ENCODE data around the gene CTRB1. TPM values are rescaled to one million over a fixed set of nuclear protein-coding genes. Genes with fewer than 3 reads are reported as not detected.
"Not testable (repeated sequence)": the region's sequence is repeated elsewhere in the genome, so short reads cannot be mapped to it uniquely, and the experiment has no call there.

CTRB1 gene
- total RNA-seq, 1 experiment from 2014 or later, result not detected

DNA sequence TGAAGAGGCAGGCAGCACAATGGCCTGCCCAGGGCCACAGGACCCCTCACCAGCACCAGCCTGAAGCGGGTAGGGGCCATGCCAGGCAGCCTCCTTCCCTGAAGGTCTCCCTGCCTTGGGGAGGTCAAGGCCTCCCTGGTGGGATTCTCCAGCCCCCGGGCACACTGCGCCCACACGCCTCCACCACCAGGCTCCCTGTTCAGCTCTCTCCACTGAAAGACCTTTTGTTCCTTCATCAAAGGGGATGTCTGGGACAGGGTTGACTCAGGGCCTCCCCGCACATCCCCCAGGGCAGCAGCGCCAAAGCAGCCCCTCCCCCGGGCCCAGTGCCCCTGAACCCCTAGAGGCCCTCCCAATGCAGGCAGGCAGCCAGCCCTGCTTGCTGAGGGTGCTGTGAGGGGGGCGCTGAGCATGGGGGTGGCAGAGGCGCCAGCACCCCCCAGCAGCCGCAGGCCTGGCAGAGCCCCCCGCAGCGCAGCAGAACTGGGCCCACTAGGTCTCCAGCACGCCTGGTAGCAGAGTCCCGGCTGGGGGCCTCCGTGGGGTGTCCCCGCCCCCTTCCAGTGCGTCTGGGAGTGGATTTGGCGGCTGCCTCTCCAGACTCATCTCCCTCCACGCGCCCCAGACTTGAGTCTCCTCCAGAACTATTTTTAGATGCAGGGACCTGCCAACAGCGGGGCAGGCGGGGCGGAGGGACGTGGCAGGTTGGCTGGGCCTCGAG is 19.5 kb downstream of the CTRB1 start:
- no peak for DNase-seq (ENCODE audit: unreplicated experiment)

DNA sequence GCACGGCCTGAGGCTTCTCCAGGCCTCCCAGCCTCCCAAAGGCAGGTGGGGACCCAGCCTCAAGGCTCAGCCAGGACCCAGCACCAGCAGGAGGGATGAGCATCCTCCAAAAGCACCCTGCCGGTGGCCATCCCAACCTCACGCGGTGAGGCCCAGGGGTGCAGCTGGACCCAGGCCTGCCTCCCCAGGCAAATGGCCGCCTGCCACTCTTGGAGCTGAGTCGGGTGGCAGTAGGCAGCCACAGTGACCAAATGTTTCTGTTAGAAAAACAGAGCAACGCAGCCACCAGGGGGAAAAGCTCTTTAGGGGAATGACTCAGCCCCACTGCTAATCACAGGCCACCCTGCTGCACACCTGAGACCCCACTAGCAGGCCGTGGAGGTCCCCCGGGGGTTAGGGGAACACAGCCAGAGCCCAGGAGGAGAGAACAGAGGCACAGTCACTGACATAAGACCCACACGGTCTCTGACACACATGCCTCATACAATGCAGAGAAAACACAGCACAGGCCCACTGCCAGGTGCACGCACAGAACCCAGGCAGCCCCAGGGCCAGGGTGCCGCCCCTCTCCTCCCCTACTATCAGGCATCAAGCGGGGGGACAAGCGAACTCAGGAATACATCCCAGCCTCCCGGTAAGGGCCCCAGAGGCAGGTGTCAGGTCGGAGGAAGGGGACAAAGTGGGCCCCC is 20.2 kb downstream of the CTRB1 start:
- ChIA-PET CTCF (interaction anchor here (0.7 to 1.0 kb wide), 2 partner anchors 140 to 165 kb away, joined by 3 read pairs; no protein-coding TSS in a partner anchor), POLR2A (interaction anchor here (0.5 to 0.6 kb wide), 2 partner anchors 12 to 270 kb away, joined by 3 read pairs; no protein-coding TSS in a partner anchor)
- no peak overlapping the region for H3K27ac Mint-ChIP-seq (ENCODE audit: low read depth, unreplicated experiment)
- BruUV-seq (replicated peaks), result no TSS peak
- H3K9me3 Mint-ChIP-seq (ENCODE audit: unreplicated experiment), result no peaks in the 10 kb centered on the region
- TF ChIP-seq, protein P1, sequence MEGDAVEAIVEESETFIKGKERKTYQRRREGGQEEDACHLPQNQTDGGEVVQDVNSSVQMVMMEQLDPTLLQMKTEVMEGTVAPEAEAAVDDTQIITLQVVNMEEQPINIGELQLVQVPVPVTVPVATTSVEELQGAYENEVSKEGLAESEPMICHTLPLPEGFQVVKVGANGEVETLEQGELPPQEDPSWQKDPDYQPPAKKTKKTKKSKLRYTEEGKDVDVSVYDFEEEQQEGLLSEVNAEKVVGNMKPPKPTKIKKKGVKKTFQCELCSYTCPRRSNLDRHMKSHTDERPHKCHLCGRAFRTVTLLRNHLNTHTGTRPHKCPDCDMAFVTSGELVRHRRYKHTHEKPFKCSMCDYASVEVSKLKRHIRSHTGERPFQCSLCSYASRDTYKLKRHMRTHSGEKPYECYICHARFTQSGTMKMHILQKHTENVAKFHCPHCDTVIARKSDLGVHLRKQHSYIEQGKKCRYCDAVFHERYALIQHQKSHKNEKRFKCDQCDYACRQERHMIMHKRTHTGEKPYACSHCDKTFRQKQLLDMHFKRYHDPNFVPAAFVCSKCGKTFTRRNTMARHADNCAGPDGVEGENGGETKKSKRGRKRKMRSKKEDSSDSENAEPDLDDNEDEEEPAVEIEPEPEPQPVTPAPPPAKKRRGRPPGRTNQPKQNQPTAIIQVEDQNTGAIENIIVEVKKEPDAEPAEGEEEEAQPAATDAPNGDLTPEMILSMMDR (IDR thresholded peaks at IDR 0.05; ENCODE audit: unreplicated experiment), result no peak
- H3K36me3 Mint-ChIP-seq (ENCODE audit: insufficient read depth, unreplicated experiment), result peaks cover 38% of the 10 kb centered on the region
- no peak overlapping the region for H3K4me3 Mint-ChIP-seq (ENCODE audit: unreplicated experiment)
- peaks cover 14% of the 10 kb centered on the region for H3K4me1 Mint-ChIP-seq (ENCODE audit: insufficient read depth, unreplicated experiment)
- no peaks in the 10 kb centered on the region for H3K27me3 Mint-ChIP-seq (ENCODE audit: insufficient read depth, unreplicated experiment)
- DNase-seq (ENCODE audit: unreplicated experiment), result no peak
- intact Hi-C loops (cut with micrococcal nuclease), result no loop called here

More for the DNA sequence above, 19.5 kb downstream of the CTRB1 start:
- Mint-ChIP-seq H3K9me3 (ENCODE audit: unreplicated experiment) (no peaks in the 10 kb centered on the region), H3K36me3 (ENCODE audit: insufficient read depth, unreplicated experiment) (peaks cover 37% of the 10 kb centered on the region), H3K27me3 (ENCODE audit: insufficient read depth, unreplicated experiment) (no peaks in the 10 kb centered on the region), H3K4me3 (ENCODE audit: unreplicated experiment) (no peak overlapping the region), H3K27ac (ENCODE audit: low read depth, unreplicated experiment) (no peak overlapping the region), H3K4me1 (ENCODE audit: insufficient read depth, unreplicated experiment) (peaks cover 11% of the 10 kb centered on the region)
- TF ChIP-seq, protein P1 (IDR thresholded peaks at IDR 0.05; ENCODE audit: unreplicated experiment), result no peak
- intact Hi-C loops (cut with micrococcal nuclease), result no loop called here
- BruUV-seq (replicated peaks), result no TSS peak
- ChIA-PET CTCF (interaction anchor here (0.5 to 1.0 kb wide), 5 partner anchors 8 to 165 kb away, joined by 3 read pairs; no protein-coding TSS in a partner anchor), POLR2A (interaction anchor here (0.6 to 1.3 kb wide), 2 partner anchors 67 to 271 kb away, joined by 3 to 4 read pairs; no protein-coding TSS in a partner anchor)

DNA sequence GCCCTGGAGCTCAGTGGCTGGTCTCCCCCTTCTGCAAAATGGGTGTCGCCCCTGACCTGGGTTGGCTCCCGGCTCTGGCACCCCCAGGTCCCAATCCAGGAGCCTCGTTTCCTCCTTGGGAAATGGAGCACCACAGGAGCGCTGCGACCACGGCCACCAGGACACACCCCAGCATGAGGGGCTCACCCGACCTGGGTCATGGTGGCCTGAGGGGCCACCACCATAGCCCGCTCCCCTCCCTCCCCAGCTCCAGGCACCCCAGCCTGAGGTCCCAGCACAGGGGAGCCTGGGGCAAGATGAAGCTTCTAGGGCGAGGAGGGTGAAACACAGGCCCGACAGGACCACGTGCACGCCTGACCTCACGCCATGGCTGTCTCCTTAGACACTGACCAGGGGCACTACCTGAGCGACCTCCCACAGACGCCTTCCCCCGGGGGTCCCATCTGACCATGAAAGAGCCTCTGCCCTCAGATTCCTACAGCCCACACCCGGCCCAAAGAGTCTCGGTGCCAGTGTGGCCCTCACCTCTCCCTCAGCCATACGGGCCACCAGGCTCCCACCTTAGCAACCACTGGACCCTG is 20.8 kb downstream of the CTRB1 start:
- Mint-ChIP-seq H3K9me3 (ENCODE audit: unreplicated experiment) (no peaks in the 10 kb centered on the region), H3K27ac (ENCODE audit: low read depth, unreplicated experiment) (peak overlapping the region; percentile 76), H3K4me3 (ENCODE audit: unreplicated experiment) (no peak overlapping the region), H3K27me3 (ENCODE audit: insufficient read depth, unreplicated experiment) (no peaks in the 10 kb centered on the region), H3K4me1 (ENCODE audit: insufficient read depth, unreplicated experiment) (peaks cover 17% of the 10 kb centered on the region), H3K36me3 (ENCODE audit: insufficient read depth, unreplicated experiment) (peaks cover 32% of the 10 kb centered on the region)
- POLR2A ChIA-PET, result interaction anchor here (0.5 to 1.0 kb wide), 2 partner anchors 10 to 13 kb away, joined by 3 to 4 read pairs; no protein-coding TSS in a partner anchor
- DNase-seq (ENCODE audit: unreplicated experiment), result no peak
- CTCF ChIA-PET, result interaction anchor here (1.0 kb wide), 1 partner anchor 140 kb away, joined by 3 read pairs; no protein-coding TSS in a partner anchor
- TF ChIP-seq, protein P1 (IDR thresholded peaks at IDR 0.05; ENCODE audit: unreplicated experiment), result no peak
- intact Hi-C loops (cut with micrococcal nuclease), result no loop called here
- BruUV-seq (replicated peaks), result no TSS peak

DNA sequence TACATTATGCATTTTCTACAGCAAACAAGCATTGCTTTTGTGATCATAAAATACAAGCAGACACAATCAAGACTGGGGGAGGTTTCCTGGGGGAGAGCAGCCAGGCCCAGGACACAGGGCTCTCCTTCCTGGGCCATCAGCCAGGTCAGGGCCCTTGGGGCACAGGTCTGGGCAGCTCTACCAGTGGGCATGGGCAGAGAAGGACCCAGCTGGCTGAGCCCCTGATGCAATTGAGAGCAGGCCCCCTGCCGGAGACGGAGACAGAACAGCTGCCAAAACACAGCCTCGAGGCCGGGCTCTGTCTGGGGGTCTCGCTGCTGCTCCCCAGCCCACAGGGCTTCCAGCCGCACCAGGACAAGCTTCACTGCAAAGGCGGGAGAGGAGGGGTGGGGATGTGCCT is 21.8 kb downstream of the CTRB1 start:
- H3K9me3 Mint-ChIP-seq (ENCODE audit: unreplicated experiment); intact Hi-C loops (cut with micrococcal nuclease); CTCF ChIA-PET; BruUV-seq (replicated peaks); H3K27ac Mint-ChIP-seq (ENCODE audit: low read depth, unreplicated experiment); H3K4me3 Mint-ChIP-seq (ENCODE audit: unreplicated experiment); DNase-seq (ENCODE audit: unreplicated experiment); H3K27me3 Mint-ChIP-seq (ENCODE audit: insufficient read depth, unreplicated experiment): not testable (repeated sequence)
- POLR2A ChIA-PET, result interaction anchor here (1.0 kb wide), 1 partner anchor 9 kb away, joined by 4 read pairs; no protein-coding TSS in a partner anchor
- H3K4me1 Mint-ChIP-seq (ENCODE audit: insufficient read depth, unreplicated experiment), result peaks cover 24% of the 10 kb centered on the region
- peaks cover 30% of the 10 kb centered on the region for H3K36me3 Mint-ChIP-seq (ENCODE audit: insufficient read depth, unreplicated experiment)
